AG10803 (cell line): ENCODE measurements around the gene PPP2R1B.
"Not testable (repeated sequence)": the region's sequence is repeated elsewhere in the genome, so short reads cannot be mapped to it uniquely, and the experiment has no call there.

ENCODE experiments used
- DNase-seq: peaks from one replicate; pipeline ENCODE4 v3.0.0; 2010; ENCODE audit warnings: low read depth
- H3K4me3 ChIP-seq: 2 replicates; pipeline ENCODE4 v1.5.1; 2011; ENCODE audit warnings: mild to moderate bottlenecking, low read length, control low read depth
- CTCF ChIP-seq: conservative IDR thresholded peaks from 2 replicates; pipeline ENCODE4 v1.5.1; 2011; ENCODE audit warnings: mild to moderate bottlenecking, low read length, control low read depth, inconsistent platforms

The PPP2R1B gene

GRCh38 chr11:111718436-111718835, 47.8 kb downstream of the PPP2R1B start:
- DNase-seq, result no peak
- H3K4me3 ChIP-seq, result no peak overlapping the region
- no peak for TF ChIP-seq CTCF

DNA sequence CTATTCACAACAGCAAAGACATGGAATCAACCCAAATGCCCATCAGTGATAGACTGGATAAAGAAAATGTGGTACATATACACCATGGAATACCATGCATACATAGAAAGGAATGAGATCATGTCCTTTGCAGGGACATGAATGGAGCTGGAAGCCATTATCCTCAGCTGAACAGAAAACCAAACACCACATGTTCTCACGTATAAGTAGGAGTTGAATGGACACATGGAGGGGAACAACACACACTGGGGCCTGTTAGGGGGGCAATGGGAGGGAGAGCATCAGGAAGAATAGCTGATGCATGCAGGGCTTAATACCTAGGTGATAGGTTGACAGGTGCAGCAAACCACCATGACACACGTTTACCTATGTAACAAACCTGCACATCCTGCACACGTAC, 48.5 kb downstream of the PPP2R1B start:
- not testable (repeated sequence) for DNase-seq, H3K4me3 ChIP-seq

DNA sequence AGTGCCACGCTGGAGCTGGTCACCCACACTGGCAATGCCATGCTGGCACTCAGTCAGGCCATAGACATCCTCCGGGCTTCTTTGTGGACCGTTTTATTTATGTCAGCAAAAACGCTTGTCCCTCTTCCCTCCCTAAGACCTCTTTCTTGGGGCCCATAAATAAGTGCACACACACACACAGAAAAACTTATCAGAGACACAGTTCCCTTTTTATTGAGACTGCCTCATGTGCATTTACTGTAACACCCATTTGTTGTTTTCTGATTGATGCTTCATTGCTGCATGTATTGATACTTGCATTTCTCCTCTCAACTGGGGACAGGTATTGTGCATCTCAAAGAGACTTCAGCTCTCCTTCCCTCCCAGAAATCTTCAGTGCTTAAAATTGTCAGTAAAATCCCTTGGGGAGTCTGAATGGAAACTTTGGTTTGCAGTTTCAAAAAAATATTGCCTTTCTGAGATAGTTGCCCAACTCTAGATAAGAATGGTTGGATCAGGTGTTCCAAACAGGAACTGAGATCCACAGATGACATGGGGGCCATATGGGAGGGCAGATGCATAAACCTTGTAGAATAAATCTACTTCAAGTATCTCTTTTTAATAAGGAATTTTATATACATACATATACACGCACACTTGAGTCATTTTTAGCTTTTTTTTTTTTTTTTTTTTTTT, 50.9 kb downstream of the PPP2R1B start:
- DNase-seq, result no peak
- H3K4me3 ChIP-seq, result no peak overlapping the region
- TF ChIP-seq CTCF, result no peak

DNA sequence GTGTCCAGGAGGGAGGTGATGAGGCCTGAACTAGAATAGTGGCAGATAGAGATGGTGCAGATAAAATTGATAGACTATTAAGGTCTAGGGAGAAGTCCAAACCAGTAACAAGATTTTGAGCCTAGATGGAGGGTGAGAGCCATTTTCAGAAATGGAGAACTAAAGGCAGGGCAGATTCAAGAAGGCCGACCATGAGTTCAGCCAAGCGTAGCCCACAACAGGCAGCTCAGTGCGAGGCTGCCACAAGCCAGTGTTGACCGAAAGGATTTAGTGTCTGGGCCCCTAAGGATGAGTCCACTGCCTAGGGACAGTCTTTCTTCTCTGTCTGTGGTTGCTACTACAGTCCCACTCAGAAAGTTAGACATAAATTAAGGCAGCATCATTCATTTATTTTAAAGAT, 51.7 kb downstream of the PPP2R1B start:
- DNase-seq, result no peak
- no peak overlapping the region for H3K4me3 ChIP-seq
- no peak for TF ChIP-seq CTCF

DNA sequence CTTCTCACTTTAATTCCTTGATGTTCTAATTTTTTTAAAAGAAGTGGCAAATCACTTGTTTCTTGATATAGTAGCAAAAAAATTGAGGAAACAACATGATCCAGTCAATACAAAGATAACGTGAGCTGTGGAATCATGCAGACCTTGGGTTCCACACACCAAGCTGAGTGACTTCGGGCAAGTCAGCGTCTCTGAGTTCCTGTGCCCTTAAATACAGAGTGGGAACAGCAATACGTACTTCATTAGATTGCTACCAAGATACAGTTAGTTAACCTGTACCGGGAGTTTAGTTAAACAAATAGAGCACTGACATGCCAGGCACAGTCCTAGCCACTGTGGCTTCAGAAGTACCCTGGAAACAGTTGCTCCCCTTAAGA, 58.5 kb downstream of the PPP2R1B start:
- H3K4me3 ChIP-seq, result no peak overlapping the region
- no peak for DNase-seq
- no peak for TF ChIP-seq CTCF

DNA sequence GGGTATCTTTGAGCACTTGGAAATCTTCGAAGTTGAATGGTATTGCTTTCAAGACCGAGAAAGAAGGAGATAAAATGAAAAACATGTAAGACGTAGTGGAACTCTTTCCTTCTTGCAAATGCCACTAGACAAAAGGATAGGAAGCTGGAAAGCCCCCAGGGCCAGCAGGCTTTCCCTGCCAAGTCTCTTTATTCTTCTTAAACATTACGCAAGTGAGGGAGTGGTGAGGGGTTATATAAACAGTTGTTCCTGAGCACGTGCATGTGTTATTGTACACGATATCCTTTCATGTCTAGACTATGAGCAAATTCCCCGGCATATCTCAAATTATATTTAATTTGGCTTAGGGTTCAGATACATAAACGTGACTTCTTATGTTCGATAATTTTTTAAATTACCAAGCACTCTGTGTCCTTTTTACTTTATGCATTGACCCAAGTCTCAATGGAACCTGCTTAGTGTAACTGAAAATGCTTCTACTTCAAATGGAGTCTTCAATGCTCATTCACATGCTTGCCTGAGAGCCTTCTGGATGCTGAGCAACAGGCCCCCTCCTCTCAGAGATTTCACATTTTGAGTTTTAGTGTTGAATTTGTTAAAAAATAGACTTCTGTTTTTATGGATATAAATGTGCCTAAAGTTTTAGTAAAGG, 59.0 kb downstream of the PPP2R1B start:
- no peak for TF ChIP-seq CTCF
- no peak overlapping the region for H3K4me3 ChIP-seq
- peak; percentile 39 for DNase-seq

GRCh38 chr11:111703576-111703975, 62.6 kb downstream of the PPP2R1B start:
- H3K4me3 ChIP-seq, result no peak overlapping the region
- DNase-seq, result no peak
- no peak for TF ChIP-seq CTCF
